GM12878 (cell line): ENCODE data around the gene TNFRSF1B. TPM values are rescaled to one million over a fixed set of nuclear protein-coding genes. Genes with fewer than 3 reads are reported as not detected.
A peak's percentile ranks its signal among the peaks of the same experiment; 100 is the strongest.

ENCODE experiments used
- BACH1 ChIP-seq: fragments of 450-650 bp; IDR thresholded peaks from 2 replicates; pipeline ENCODE4 v1.6.1; 2017; ENCODE audit warnings: mild to moderate bottlenecking, borderline replicate concordance
- BMI1 ChIP-seq: fragments of 450-650 bp; IDR thresholded peaks from 2 replicates; pipeline ENCODE4 v1.6.1; 2016; ENCODE audit warnings: mild to moderate bottlenecking, moderate library complexity, borderline replicate concordance
- CHD4 ChIP-seq: fragments of 200-600 bp; sonication (generic); IDR thresholded peaks from 2 replicates; pipeline ENCODE4 v1.6.1; 2016; ENCODE audit warnings: mild to moderate bottlenecking
- CREM ChIP-seq: IDR thresholded peaks from 2 replicates; pipeline ENCODE4 v1.6.1; 2014; ENCODE audit warnings: antibody characterized with exemption, low read depth
- FOXM1 ChIP-seq: IDR thresholded peaks from 2 replicates; pipeline ENCODE4 v1.6.1; 2012; ENCODE audit warnings: low read depth, mild to moderate bottlenecking, inconsistent platforms, low read length, moderate library complexity
- KDM1A ChIP-seq: fragments of 200-600 bp; sonication (generic); IDR thresholded peaks from 2 replicates; pipeline ENCODE4 v1.6.1; 2016; ENCODE audit warnings: borderline replicate concordance
- LARP7 ChIP-seq: fragments of 450-650 bp; IDR thresholded peaks from 2 replicates; pipeline ENCODE4 v1.6.1; 2017; ENCODE audit warnings: mild to moderate bottlenecking
- MLLT1 ChIP-seq: fragments of 450-650 bp; IDR thresholded peaks from 2 replicates; pipeline ENCODE4 v1.6.1; 2016; ENCODE audit warnings: mild to moderate bottlenecking
- MTA3 ChIP-seq: IDR thresholded peaks from 2 replicates; pipeline ENCODE4 v1.6.1; 2012; ENCODE audit warnings: low read length, inconsistent platforms, borderline replicate concordance
- MXI1 ChIP-seq: fragments of 150-350 bp; IDR thresholded peaks from 2 replicates; pipeline ENCODE4 v1.6.1; 2011; ENCODE audit warnings: low read depth, mild to moderate bottlenecking, inconsistent platforms, low read length, improper control_type of control experiment
- NFXL1 ChIP-seq: fragments of 450-650 bp; IDR thresholded peaks from 2 replicates; pipeline ENCODE4 v1.6.1; 2017; ENCODE audit warnings: antibody characterized with exemption, mild to moderate bottlenecking, borderline replicate concordance
- NFYB ChIP-seq: IDR thresholded peaks from 2 replicates; pipeline ENCODE4 v1.6.1; 2011; ENCODE audit warnings: low read depth, mild to moderate bottlenecking, low read length, improper control_type of control experiment, moderate library complexity; ENCODE audit not compliant: insufficient read depth
- NKRF ChIP-seq: fragments of 450-650 bp; conservative IDR thresholded peaks from 2 replicates; pipeline ENCODE4 v1.6.1; 2017; ENCODE audit warnings: mild to moderate bottlenecking, moderate library complexity
- NR2C1 ChIP-seq: fragments of 450-650 bp; IDR thresholded peaks from 2 replicates; pipeline ENCODE4 v1.6.1; 2017; ENCODE audit warnings: antibody characterized with exemption, mild to moderate bottlenecking, moderate library complexity
- NR2C2 ChIP-seq: IDR thresholded peaks from 2 replicates; pipeline ENCODE4 v1.6.1; 2011; ENCODE audit warnings: borderline replicate concordance, low read depth; ENCODE audit not compliant: control insufficient read depth, insufficient read length
- NR2F1 ChIP-seq: fragments of 450-650 bp; conservative IDR thresholded peaks from 2 replicates; pipeline ENCODE4 v1.6.1; 2017; ENCODE audit warnings: mild to moderate bottlenecking
- PAX8 ChIP-seq: fragments of 450-650 bp; IDR thresholded peaks from 2 replicates; pipeline ENCODE4 v1.6.1; 2017; ENCODE audit warnings: mild to moderate bottlenecking, moderate library complexity
- RELB ChIP-seq: fragments of 450-650 bp; IDR thresholded peaks from 2 replicates; pipeline ENCODE4 v1.6.1; 2017; ENCODE audit warnings: low read depth, mild to moderate bottlenecking, moderate library complexity
- SKIL ChIP-seq: fragments of 450-650 bp; IDR thresholded peaks from 2 replicates; pipeline ENCODE4 v1.6.1; 2017; ENCODE audit warnings: mild to moderate bottlenecking, low read depth, inconsistent platforms; ENCODE audit not compliant: poor library complexity, severe bottlenecking
- SPI1 ChIP-seq: IDR thresholded peaks from 2 replicates; pipeline ENCODE4 v1.6.1; 2011; ENCODE audit warnings: low read depth, mild to moderate bottlenecking, low read length, moderate library complexity, borderline replicate concordance; ENCODE audit not compliant: insufficient read depth
- SREBF1 ChIP-seq: IDR thresholded peaks from 2 replicates; pipeline ENCODE4 v1.6.1; 2012; ENCODE audit warnings: mild to moderate bottlenecking, low read length
- STAT3 ChIP-seq: IDR thresholded peaks from 2 replicates; pipeline ENCODE4 v1.6.1; 2011; ENCODE audit warnings: low read depth, low read length, improper control_type of control experiment
- ZBED1 ChIP-seq: IDR thresholded peaks from 2 replicates; pipeline ENCODE4 v1.6.1; 2016; ENCODE audit warnings: borderline replicate concordance
- ZNF207 ChIP-seq: fragments of 450-650 bp; IDR thresholded peaks from 2 replicates; pipeline ENCODE4 v1.6.1; 2014; ENCODE audit warnings: antibody characterized with exemption, mild to moderate bottlenecking, borderline replicate concordance
- polyA plus RNA-seq, 11 experiments: library from polyadenylated mRNA; depleted of rRNA in 4 of 11; unstranded in 6 of 11; stranded (reverse) in 5 of 11; fragments of >200 nt; fragmentation: Nextera tagmentation in 4 of 11; fragmentation: Illumina TruSeq in 1 of 11; extraction: Ambion mirVana in 4 of 11; extraction: Trizol in 1 of 11; gene quantifications; 1 replicate in 1 of 11; 2 replicates in 10 of 11; pipeline versions ENCODE4 v1.2.1 to v1.2.3, GENCODE V29; 2011 to 2016; ENCODE audit warnings: inconsistent platforms in 2 of 11, missing spikeins in 2 of 11, low read depth in 1 of 11
- total RNA-seq, 4 experiments: library from RNA; depleted of rRNA in 3 of 4; stranded (reverse); fragments of >200 nt in 3 of 4; fragmentation: Illumina TruSeq in 1 of 4; extraction: Trizol in 1 of 4; gene quantifications; 2 replicates each; pipeline versions ENCODE4 v1.2.1 to v1.2.3, GENCODE V29; 2013 to 2021

The TNFRSF1B gene
- total and polyA plus RNA-seq, 10 of the 15 experiments (the other 5 are each of a cell fraction or from before 2014, with no cell fraction given): 10.1 to 87.2 (median 37.3) TPM

GRCh38 chr1:12157366-12158231, 9.2 kb upstream of the TNFRSF1B start (continued):
- TF ChIP-seq BMI1: peak; percentile 25; the same call in 1 of the 2 replicates
- TF ChIP-seq KDM1A: no peak
- TF ChIP-seq RELB: peak; percentile 87
- no peak for TF ChIP-seq CHD4
- no peak for TF ChIP-seq SKIL
- TF ChIP-seq FOXM1: no peak
- no peak for TF ChIP-seq MLLT1
- no peak for TF ChIP-seq MXI1
- TF ChIP-seq PAX8: no peak
- no peak for TF ChIP-seq SREBF1
- TF ChIP-seq LARP7: no peak
- TF ChIP-seq NKRF: no peak
- no peak for TF ChIP-seq NR2C1
- TF ChIP-seq STAT3: 0 out of 2 replicates have a peak, but pooled peaks have one; percentile 72
- TF ChIP-seq SPI1: peak; percentile 67; the same call in 1 of the 2 replicates
- no peak for TF ChIP-seq CREM
- no peak for TF ChIP-seq ZNF207
- no peak for TF ChIP-seq NR2F1
- TF ChIP-seq NFXL1: no peak
- no peak for TF ChIP-seq ZBED1
- no peak for TF ChIP-seq MTA3
- TF ChIP-seq BACH1: peak; percentile 76; the same call in 1 of the 2 replicates
- TF ChIP-seq NFYB: no peak
- TF ChIP-seq NR2C2: no peak
